NCI-H1048 (cell line): ENCODE measurements around the gene PABPC3.

Experiments used
- DNase-seq: peaks from one replicate; lab custom pipeline; 2025; lab: John Stamatoyannopoulos, UW

Gene PABPC3

GRCh38 chr13:25095851-25096453 is at the start of gene PABPC3:
TSS of gene PABPC3 (plus strand) at chr13:25096136. CDS start at chr13:25096199, 63 bp downstream.
- DNase-seq, result no peak

- no peak for DNase-seq
These were observed 49.5 kb upstream of the PABPC3 start for GRCh38 chr13:25046274-25046984.

- no peak for DNase-seq
These were observed 48.9 kb upstream of the PABPC3 start for GRCh38 chr13:25046985-25047511.

- no peak for DNase-seq
These were observed 44.9 kb upstream of the PABPC3 start for GRCh38 chr13:25051065-25051464.

- no peak for DNase-seq
These were observed 36.8 kb upstream of the PABPC3 start for GRCh38 chr13:25059166-25059565.

GRCh38 chr13:25059958-25060357 is 36.0 kb upstream of the PABPC3 start:
- no peak for DNase-seq

GRCh38 chr13:25062479-25062878 is 33.5 kb upstream of the PABPC3 start:
- no peak for DNase-seq

- DNase-seq, result no peak
These were observed 31.5 kb upstream of the PABPC3 start for GRCh38 chr13:25064396-25064795.

GRCh38 chr13:25065974-25066770 is 29.8 kb upstream of the PABPC3 start:
- DNase-seq, result no peak

- no peak for DNase-seq
These were observed 28.9 kb upstream of the PABPC3 start for GRCh38 chr13:25067064-25067463.

GRCh38 chr13:25068810-25069209 is 27.1 kb upstream of the PABPC3 start:
- DNase-seq, result no peak

GRCh38 chr13:25069236-25069635 is 26.7 kb upstream of the PABPC3 start:
- no peak for DNase-seq

GRCh38 chr13:25069911-25070310 is 26.0 kb upstream of the PABPC3 start:
- DNase-seq, result no peak

GRCh38 chr13:25080773-25081172 is 15.2 kb upstream of the PABPC3 start:
- no peak for DNase-seq

GRCh38 chr13:25084096-25084495 is 11.8 kb upstream of the PABPC3 start:
- no peak for DNase-seq

GRCh38 chr13:25085125-25085742 is 10.7 kb upstream of the PABPC3 start:
- peak; percentile 0 for DNase-seq

GRCh38 chr13:25088562-25089221 is 7.2 kb upstream of the PABPC3 start:
- no peak for DNase-seq

- no peak for DNase-seq
These were observed 1.5 kb downstream of the PABPC3 start for GRCh38 chr13:25097426-25097825.

GRCh38 chr13:25103711-25104110 is 7.8 kb downstream of the PABPC3 start:
- no peak for DNase-seq

- DNase-seq, result no peak
These were observed 13.4 kb downstream of the PABPC3 start for GRCh38 chr13:25109341-25109740.

- DNase-seq, result no peak
These were observed 15.1 kb downstream of the PABPC3 start for GRCh38 chr13:25110956-25111584.
